Ectodermal cell (in vitro differentiated cells): ENCODE measurements around the gene EHD4.

ENCODE experiments used
- H3K27ac ChIP-seq: 2 replicates; pipeline ENCODE4 v1.7.0; 2013; ENCODE audit warnings: mild to moderate bottlenecking, low read depth, low read length; ENCODE audit not compliant: insufficient read depth, poor library complexity, severe bottlenecking
- H3K27me3 ChIP-seq: 2 replicates; pipeline ENCODE4 v1.7.0; 2013; ENCODE audit warnings: mild to moderate bottlenecking, low read length; ENCODE audit not compliant: insufficient read depth, control insufficient read depth, poor library complexity, severe bottlenecking
- H3K36me3 ChIP-seq: one replicate; pipeline ENCODE4 v1.7.0; 2013; ENCODE audit warnings: low read length; ENCODE audit not compliant: control insufficient read depth, insufficient read depth
- H3K4me1 ChIP-seq: one replicate; pipeline ENCODE4 v1.7.0; 2013; ENCODE audit warnings: low read length; ENCODE audit not compliant: control insufficient read depth, insufficient read depth
- H3K4me3 ChIP-seq: 2 replicates; pipeline ENCODE4 v1.7.0; 2013; ENCODE audit warnings: low read depth, low read length, control low read depth; ENCODE audit not compliant: insufficient read depth
- H3K9me3 ChIP-seq: 2 replicates; pipeline ENCODE4 v1.7.0; 2013; ENCODE audit warnings: mild to moderate bottlenecking, low read length, moderate library complexity; ENCODE audit not compliant: control insufficient read depth
- WGBS, 2 experiments: methylation state at CpG; one replicate each; pipeline ENCODE4 v1.1.7; 2013; ENCODE audit warnings: missing lambda C conversion rate in 2 of 2; 5-methylcytosine and 5-hydroxymethylcytosine counted together

The EHD4 gene

DNA sequence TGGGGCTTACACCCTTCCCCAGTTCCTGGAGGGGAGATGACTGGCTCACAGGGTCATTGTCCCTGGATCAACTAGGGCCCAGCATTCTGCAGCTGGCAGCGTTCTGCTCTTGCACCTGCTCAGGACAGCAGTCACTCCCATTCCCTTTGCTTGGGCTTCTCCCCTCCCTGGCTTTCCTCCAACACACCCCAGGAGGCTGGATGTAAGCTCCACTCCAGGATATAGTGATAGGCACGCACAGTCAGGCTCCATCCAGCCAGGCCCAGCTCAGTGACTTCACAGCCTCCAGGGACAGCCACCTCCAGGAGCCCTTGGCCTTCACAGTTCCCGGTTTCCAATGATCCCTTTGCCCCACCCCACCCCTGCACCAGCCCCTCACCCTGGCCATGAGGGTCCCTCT, 80.4 kb downstream of the EHD4 start:
- Histone ChIP-seq H3K27me3 (no peaks in the 10 kb centered on the region), H3K36me3 (no peaks in the 10 kb centered on the region), H3K4me1 (peaks cover 19% of the 10 kb centered on the region), H3K9me3 (no peaks in the 10 kb centered on the region), H3K4me3 (no peak overlapping the region), H3K27ac (no peak overlapping the region)
- 84 to 87% methylated on average over 3 of the region's 3 CpGs for WGBS, 2 experiments

DNA sequence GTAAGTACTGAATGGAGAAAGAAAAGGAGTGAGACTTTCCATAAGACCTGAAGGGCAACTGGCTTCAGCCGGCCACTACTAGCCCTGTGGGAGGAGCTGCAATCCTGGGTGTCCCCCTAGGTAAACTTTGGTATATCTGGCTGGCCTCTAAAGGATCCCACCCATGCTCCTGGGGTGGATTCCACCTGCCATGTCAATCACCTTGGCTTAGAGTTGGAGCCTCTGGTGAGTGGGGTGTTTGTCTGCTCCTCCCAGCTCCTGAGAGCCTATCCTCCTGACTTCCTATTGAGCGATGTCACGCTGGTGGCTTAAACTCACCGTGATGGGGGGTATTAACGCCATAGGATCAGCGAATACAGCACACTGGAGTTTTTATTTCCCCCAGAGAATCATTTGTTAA, 81.1 kb downstream of the EHD4 start:
- Histone ChIP-seq H3K4me3 (no peak overlapping the region), H3K27ac (no peak overlapping the region), H3K36me3 (no peaks in the 10 kb centered on the region), H3K27me3 (no peaks in the 10 kb centered on the region), H3K4me1 (peaks cover 19% of the 10 kb centered on the region), H3K9me3 (no peaks in the 10 kb centered on the region)
- 67 to 69% methylated on average over 6 of the region's 6 CpGs for WGBS, 2 experiments

GRCh38 chr15:41890050-41890690, 82.2 kb downstream of the EHD4 start:
- 95 to 96% methylated on average over 6 of the region's 6 CpGs for WGBS, 2 experiments
- no peaks in the 10 kb centered on the region for H3K9me3 ChIP-seq
- H3K27me3 ChIP-seq, result no peaks in the 10 kb centered on the region
- no peak overlapping the region for H3K4me3 ChIP-seq
- no peaks in the 10 kb centered on the region for H3K36me3 ChIP-seq
- no peak overlapping the region for H3K27ac ChIP-seq
- peaks cover 19% of the 10 kb centered on the region for H3K4me1 ChIP-seq

DNA sequence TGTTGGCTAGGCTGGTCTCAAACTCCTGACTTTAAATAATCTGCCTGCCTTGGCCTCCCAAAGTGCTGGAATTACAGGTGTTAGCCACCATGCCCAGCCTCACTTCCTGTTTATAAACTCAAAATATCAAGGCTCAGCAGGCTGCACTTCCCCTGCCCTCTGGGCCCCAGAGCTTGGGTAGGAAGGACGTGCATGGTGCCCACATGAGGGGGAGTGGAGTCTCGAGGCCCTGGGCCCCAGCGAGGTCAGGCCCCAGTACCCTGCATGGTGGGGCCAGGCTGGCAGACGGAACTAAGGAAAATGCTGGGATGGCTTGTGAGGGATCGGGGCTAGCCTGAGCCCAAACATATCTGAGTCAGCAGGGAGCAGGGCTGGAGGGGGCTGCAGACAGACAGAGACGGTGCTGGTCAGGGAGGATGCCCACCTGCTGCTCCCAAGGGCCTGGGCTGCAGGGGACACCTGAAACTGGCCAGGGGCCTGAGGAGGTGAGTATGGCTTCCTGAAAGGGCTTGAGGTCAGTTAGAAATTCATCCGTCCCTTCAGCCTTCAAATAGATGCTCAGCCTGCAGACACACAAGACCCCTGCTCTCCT, 83.6 kb downstream of the EHD4 start:
- Histone ChIP-seq H3K27me3 (no peaks in the 10 kb centered on the region), H3K4me3 (no peak overlapping the region), H3K9me3 (no peaks in the 10 kb centered on the region), H3K36me3 (no peaks in the 10 kb centered on the region), H3K27ac (no peak overlapping the region), H3K4me1 (peaks cover 19% of the 10 kb centered on the region)
- WGBS, 2 experiments, result 88 to 89% methylated on average over 7 of the region's 7 CpGs

DNA sequence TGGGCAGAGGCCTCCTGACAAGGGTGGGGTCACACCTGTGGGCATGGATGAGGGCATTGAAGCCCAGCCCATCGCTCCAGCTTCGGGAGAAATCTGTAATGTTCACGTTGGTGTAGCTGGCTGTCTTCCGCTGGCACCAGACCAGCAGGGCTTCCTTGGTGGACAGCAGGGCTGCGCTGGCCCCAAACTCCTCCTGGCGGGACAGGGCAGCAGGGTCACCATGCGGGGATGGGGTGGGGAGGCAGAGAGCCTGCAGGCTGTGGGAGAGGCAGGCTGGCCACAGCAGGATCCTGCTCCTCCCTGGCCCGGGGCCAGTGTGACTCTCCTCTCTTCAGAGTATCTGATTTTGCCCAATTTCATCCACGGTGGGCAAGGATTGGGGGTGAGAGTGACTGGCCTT, 84.5 kb downstream of the EHD4 start:
- no peaks in the 10 kb centered on the region for H3K36me3 ChIP-seq
- no peak overlapping the region for H3K27ac ChIP-seq
- peaks cover 19% of the 10 kb centered on the region for H3K4me1 ChIP-seq
- H3K9me3 ChIP-seq, result no peaks in the 10 kb centered on the region
- no peak overlapping the region for H3K4me3 ChIP-seq
- 92 to 96% methylated on average over 9 of the region's 9 CpGs for WGBS, 2 experiments
- H3K27me3 ChIP-seq, result peaks cover 8% of the 10 kb centered on the region

DNA sequence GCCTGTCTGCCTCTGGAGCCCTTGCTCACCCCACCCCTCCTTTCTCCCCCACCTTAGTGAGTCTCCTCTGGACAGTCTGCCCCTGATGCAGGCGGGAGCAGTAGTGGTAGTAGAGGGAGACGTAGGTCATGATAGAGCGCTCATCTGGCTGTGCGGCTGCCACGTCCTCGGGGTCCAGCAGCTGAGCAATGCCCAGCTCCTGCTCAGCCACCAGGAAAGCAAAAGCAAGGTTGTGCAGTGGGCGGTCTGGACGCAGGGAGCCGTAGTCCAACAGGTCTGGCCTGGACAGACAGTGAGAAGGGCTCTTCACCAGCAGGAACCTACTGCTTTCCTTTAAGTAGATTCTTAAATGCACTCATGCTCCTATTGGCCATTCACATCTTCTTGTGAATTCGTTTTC, 85.2 kb downstream of the EHD4 start:
- H3K36me3 ChIP-seq, result no peaks in the 10 kb centered on the region
- 94% methylated on average over 10 of the region's 10 CpGs for WGBS, 2 experiments
- H3K27me3 ChIP-seq, result peaks cover 15% of the 10 kb centered on the region
- H3K9me3 ChIP-seq, result no peaks in the 10 kb centered on the region
- H3K4me1 ChIP-seq, result peaks cover 19% of the 10 kb centered on the region
- H3K4me3 ChIP-seq, result no peak overlapping the region
- no peak overlapping the region for H3K27ac ChIP-seq

DNA sequence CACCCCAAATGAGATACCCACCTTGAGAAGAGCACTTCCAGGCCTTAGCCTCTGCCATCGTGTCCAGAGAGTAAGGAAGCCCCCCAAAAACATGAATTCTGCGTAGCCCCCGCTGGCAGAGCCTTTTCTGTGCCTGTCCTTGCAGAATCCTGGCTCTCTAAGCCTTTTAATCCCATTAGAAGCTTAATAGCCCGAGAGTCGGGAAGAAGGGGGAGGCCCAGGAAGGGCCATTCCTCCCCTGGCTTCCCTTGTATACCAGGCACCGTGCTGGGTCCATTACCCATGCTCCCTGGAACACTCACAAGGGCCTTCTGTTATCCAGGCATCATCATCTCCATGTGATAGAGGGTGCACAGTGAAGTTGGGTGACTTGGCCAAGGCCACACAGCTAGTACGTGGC, 85.6 kb downstream of the EHD4 start:
- peaks cover 17% of the 10 kb centered on the region for H3K4me1 ChIP-seq
- H3K9me3 ChIP-seq, result no peaks in the 10 kb centered on the region
- H3K27me3 ChIP-seq, result peaks cover 19% of the 10 kb centered on the region
- 77 to 82% methylated on average over 7 of the region's 7 CpGs for WGBS, 2 experiments
- H3K36me3 ChIP-seq, result no peaks in the 10 kb centered on the region
- no peak overlapping the region for H3K27ac ChIP-seq
- H3K4me3 ChIP-seq, result no peak overlapping the region

GRCh38 chr15:41885841-41886240, 86.5 kb downstream of the EHD4 start:
- Histone ChIP-seq H3K9me3 (no peaks in the 10 kb centered on the region), H3K4me1 (peaks cover 9% of the 10 kb centered on the region), H3K27me3 (peaks cover 28% of the 10 kb centered on the region), H3K4me3 (no peak overlapping the region), H3K27ac (no peak overlapping the region), H3K36me3 (no peaks in the 10 kb centered on the region)
- WGBS, 2 experiments, result 94% methylated on average over 14 of the region's 14 CpGs

GRCh38 chr15:41885321-41885720, 87.0 kb downstream of the EHD4 start:
- Histone ChIP-seq H3K9me3 (no peaks in the 10 kb centered on the region), H3K4me1 (peaks cover 5% of the 10 kb centered on the region), H3K36me3 (no peaks in the 10 kb centered on the region), H3K4me3 (no peak overlapping the region), H3K27ac (no peak overlapping the region), H3K27me3 (peaks cover 33% of the 10 kb centered on the region)

- no peaks in the 10 kb centered on the region for H3K9me3 ChIP-seq
- H3K27ac ChIP-seq, result no peak overlapping the region
- H3K27me3 ChIP-seq, result peaks cover 41% of the 10 kb centered on the region
- H3K36me3 ChIP-seq, result no peaks in the 10 kb centered on the region
- WGBS, 2 experiments, result 85% methylated on average over 7 of the region's 7 CpGs
- no peak overlapping the region for H3K4me3 ChIP-seq
- peaks cover 5% of the 10 kb centered on the region for H3K4me1 ChIP-seq
Observed at GRCh38 chr15:41884458-41884857, 87.9 kb downstream of the EHD4 start.

DNA sequence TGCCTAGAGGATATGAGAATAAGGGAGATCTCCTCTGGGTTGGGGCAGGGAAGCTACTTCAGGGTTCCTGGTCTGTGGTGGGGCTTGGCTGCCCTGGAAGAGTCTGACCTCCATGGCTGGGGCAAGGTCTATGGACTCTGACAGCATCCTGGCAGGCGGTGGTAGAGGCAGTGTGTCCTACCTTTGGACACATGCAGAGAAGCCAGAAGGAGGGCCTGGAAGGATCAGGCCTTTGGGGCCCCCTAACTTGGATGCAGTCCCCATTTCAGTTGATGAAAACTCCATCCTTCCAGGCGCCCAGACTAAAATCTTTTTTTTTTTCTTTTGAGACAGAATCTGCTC, 88.9 kb downstream of the EHD4 start:
- peaks cover 5% of the 10 kb centered on the region for H3K4me1 ChIP-seq
- no peaks in the 10 kb centered on the region for H3K9me3 ChIP-seq
- H3K27me3 ChIP-seq, result peaks cover 41% of the 10 kb centered on the region
- no peak overlapping the region for H3K27ac ChIP-seq
- WGBS, 2 experiments, result 89 to 96% methylated on average over 2 of the region's 2 CpGs
- H3K4me3 ChIP-seq, result no peak overlapping the region
- no peaks in the 10 kb centered on the region for H3K36me3 ChIP-seq
